HG03103 (cell line): ENCODE measurements around the gene FAM149B1.

ENCODE experiments used
- ATAC-seq: cut with Tn5 transposase; IDR thresholded peaks from one replicate; pipeline ENCODE4 v1.9.1; 2021; ENCODE audit warnings: low read depth; ENCODE audit not compliant: unreplicated experiment

Gene FAM149B1

GRCh38 chr10:73263693-73264347 is 95.9 kb downstream of the FAM149B1 start:
- no peak for ATAC-seq

GRCh38 chr10:73264423-73264822 is 96.5 kb downstream of the FAM149B1 start:
- ATAC-seq = no peak

GRCh38 chr10:73281097-73281496 is 113.2 kb downstream of the FAM149B1 start:
- no peak for ATAC-seq

GRCh38 chr10:73287441-73287840 is 119.5 kb downstream of the FAM149B1 start:
- no peak for ATAC-seq

- ATAC-seq = no peak
Measured at GRCh38 chr10:73289958-73290357, 122.0 kb downstream of the FAM149B1 start.

- ATAC-seq = no peak
Measured at GRCh38 chr10:73293461-73293860, 125.5 kb downstream of the FAM149B1 start.
